Skeletal muscle satellite cell (primary cell): Measurements from ENCODE around the gene KDM6A.

ENCODE experiments used
- H3K27me3 ChIP-seq: 2 replicates; pipeline ENCODE4 v1.7.0; 2013; ENCODE audit warnings: low read length; ENCODE audit not compliant: control insufficient read depth, insufficient read depth
- H3K36me3 ChIP-seq: 2 replicates; pipeline ENCODE4 v1.7.0; 2013; ENCODE audit warnings: mild to moderate bottlenecking, control low read depth, low read length; ENCODE audit not compliant: insufficient read depth
- H3K4me1 ChIP-seq: 2 replicates; pipeline ENCODE4 v1.7.0; 2013; ENCODE audit warnings: low read length; ENCODE audit not compliant: control insufficient read depth, insufficient read depth
- H3K4me2 ChIP-seq: 2 replicates; pipeline ENCODE4 v1.7.0; 2013; ENCODE audit warnings: mild to moderate bottlenecking, low read length
- H3K4me3 ChIP-seq: 2 replicates; pipeline ENCODE4 v1.7.0; 2013; ENCODE audit warnings: low read length
- H3K9ac ChIP-seq: 2 replicates; pipeline ENCODE4 v1.7.0; 2013; ENCODE audit warnings: mild to moderate bottlenecking, low read depth, low read length, moderate library complexity
- H3K9me3 ChIP-seq: replicated peaks from 2 replicates; pipeline ENCODE4 v1.7.0; 2013; ENCODE audit warnings: mild to moderate bottlenecking, control low read depth, low read length

KDM6A gene

DNA sequence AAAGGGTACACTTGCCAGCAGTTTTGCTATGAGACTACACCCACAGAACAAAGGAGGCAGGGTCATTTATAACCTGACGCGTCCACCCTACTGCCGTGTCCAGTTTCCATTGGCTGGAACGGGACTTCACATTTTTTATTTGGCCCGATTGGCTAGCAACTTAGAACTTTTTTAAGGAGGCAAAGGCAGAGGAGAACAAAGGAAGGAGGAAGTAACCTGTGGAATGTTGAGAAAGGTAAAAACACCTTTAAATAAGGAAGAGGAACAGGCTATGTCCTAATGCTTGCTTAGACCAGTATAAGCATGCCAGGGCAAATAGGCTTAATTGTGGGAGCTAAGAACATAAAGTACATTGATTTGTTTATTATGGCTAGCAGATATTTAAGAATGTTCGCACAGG, 18.7 kb downstream of the KDM6A start:
- H3K9ac ChIP-seq, result no peak overlapping the region
- no peak overlapping the region for H3K4me3 ChIP-seq
- H3K4me1 ChIP-seq, result no peaks in the 10 kb centered on the region
- H3K9me3 ChIP-seq, result no peaks in the 10 kb centered on the region
- H3K4me2 ChIP-seq, result no peak overlapping the region
- no peaks in the 10 kb centered on the region for H3K36me3 ChIP-seq
- no peaks in the 10 kb centered on the region for H3K27me3 ChIP-seq

DNA sequence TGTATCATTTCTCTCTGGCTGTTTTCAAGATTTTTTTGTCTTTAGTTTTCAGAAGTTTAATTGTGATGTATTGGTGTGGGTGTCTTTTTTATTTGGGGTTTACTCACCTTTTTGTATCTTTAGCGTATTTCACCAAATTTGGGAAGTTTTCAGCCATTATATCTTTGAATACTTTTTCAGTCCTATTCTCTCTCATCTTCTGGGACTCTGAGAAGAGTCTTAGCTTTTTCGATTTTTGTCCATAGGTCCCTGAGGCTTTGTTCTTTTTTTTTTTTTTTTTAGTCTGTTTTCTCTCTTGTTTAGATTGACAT, 23.8 kb downstream of the KDM6A start:
- Histone ChIP-seq H3K4me2 (no peak overlapping the region), H3K4me1 (no peaks in the 10 kb centered on the region), H3K36me3 (no peaks in the 10 kb centered on the region), H3K9me3 (no peaks in the 10 kb centered on the region), H3K9ac (no peak overlapping the region), H3K4me3 (no peak overlapping the region), H3K27me3 (no peaks in the 10 kb centered on the region)

DNA sequence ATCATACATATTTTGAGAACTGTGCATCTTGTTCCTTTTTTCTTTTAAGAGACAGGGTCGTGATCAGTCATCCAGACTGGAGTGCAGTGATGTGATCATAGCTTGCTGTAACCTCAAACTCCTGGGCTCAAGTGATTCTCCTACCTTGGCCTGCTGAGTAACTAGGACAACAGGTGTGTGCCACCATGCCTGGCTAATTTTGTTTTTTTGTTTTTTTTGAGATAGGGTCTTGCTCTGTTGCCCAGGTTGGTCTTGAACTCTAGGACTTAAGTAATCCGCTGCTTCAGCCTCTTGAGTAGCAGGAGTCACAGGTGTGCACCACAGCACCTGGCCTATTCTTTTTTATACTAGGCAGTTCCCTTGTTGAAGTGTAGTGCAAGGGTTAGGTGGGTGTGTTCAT, 24.6 kb downstream of the KDM6A start:
- H3K36me3 ChIP-seq, result no peaks in the 10 kb centered on the region
- H3K4me3 ChIP-seq, result no peak overlapping the region
- no peak overlapping the region for H3K9ac ChIP-seq
- no peaks in the 10 kb centered on the region for H3K4me1 ChIP-seq
- no peak overlapping the region for H3K4me2 ChIP-seq
- H3K27me3 ChIP-seq, result no peaks in the 10 kb centered on the region
- no peaks in the 10 kb centered on the region for H3K9me3 ChIP-seq

DNA sequence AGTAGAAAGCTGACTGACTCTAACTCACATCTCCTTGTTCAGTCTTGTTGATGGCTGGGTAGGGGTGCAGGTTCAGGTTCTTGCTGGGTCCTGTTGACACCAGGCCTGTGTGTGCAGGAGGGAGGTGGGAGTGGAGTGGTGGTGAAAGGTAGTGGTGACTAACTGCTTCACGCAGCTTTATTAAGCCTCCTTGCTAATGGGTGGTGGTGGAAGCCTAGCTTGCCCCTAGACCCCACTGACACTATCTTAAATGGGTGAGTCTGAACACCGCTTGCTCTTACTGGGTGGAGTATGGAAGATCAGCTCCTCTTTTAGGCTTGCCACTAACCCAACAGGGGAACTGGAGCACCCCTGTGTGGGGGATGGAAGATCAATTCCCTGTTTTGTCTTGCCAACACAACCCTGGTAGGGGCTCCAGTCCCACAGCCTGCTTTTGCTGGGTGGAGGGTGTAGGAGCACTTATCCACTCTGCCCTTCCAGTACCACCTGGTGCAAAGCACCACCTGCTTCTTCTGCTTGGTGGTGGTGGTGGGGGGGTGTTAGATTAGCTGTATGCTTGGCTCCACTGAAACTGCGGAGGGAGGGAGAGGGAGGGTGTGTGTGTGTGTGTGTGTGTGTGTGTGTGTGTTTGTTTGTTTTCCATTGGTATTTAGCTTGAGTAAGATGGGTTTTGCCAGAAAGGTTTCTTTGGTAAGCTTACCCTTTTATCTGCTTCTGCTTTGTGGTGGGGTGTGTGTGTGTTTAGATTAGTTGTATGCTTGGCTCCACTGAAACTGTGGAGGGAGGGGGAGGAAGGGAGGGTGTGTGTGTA, 25.6 kb downstream of the KDM6A start:
- Histone ChIP-seq H3K4me1 (no peaks in the 10 kb centered on the region), H3K36me3 (no peaks in the 10 kb centered on the region), H3K27me3 (no peaks in the 10 kb centered on the region), H3K9ac (no peak overlapping the region), H3K9me3 (peaks cover 4% of the 10 kb centered on the region), H3K4me2 (no peak overlapping the region), H3K4me3 (no peak overlapping the region)

DNA sequence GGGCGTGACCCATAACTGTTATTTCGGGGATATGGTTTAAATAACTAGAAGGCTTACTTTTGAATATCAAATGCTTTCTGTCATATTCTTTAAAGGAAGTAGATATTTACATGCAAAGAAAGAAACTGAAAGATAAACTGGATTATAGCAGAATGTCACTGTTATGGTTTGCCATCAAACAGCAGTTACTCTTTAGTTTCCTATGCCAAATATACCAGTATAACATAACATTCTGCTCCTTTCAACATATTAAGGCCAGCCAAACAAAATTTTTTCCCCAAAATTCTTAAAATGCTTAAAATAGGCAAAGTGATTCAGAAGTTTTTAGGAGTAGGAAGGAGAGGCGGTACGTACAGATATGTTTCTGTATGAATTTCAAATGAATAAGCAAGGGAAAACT, 27.0 kb downstream of the KDM6A start:
- Histone ChIP-seq H3K27me3 (no peaks in the 10 kb centered on the region), H3K4me1 (peaks cover 5% of the 10 kb centered on the region), H3K4me3 (no peak overlapping the region), H3K4me2 (no peak overlapping the region), H3K9ac (no peak overlapping the region), H3K36me3 (no peaks in the 10 kb centered on the region), H3K9me3 (peaks cover 4% of the 10 kb centered on the region)

DNA sequence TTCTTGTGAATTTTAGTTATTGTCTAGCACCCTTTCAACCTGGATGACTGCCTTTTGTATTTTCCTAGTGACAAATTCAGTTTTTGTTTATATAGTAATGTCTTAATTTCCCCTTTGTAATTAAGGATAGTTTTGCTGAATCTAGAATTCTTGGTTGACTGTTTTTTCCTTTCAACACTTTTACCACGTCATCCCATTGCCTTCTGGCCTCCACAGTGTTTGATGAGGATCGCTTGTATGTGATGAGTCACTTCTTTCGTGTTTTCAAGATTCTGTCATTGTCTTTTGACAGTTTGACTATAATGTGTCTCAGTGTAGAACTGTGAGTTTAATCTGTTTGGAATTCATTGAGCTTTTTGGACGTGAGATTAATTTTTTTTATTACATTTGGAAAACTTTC, 30.1 kb downstream of the KDM6A start:
- H3K4me2 ChIP-seq, result no peak overlapping the region
- H3K4me1 ChIP-seq, result peaks cover 8% of the 10 kb centered on the region
- no peak overlapping the region for H3K9ac ChIP-seq
- H3K27me3 ChIP-seq, result no peaks in the 10 kb centered on the region
- no peaks in the 10 kb centered on the region for H3K36me3 ChIP-seq
- no peak overlapping the region for H3K4me3 ChIP-seq
- H3K9me3 ChIP-seq, result peaks cover 4% of the 10 kb centered on the region

DNA sequence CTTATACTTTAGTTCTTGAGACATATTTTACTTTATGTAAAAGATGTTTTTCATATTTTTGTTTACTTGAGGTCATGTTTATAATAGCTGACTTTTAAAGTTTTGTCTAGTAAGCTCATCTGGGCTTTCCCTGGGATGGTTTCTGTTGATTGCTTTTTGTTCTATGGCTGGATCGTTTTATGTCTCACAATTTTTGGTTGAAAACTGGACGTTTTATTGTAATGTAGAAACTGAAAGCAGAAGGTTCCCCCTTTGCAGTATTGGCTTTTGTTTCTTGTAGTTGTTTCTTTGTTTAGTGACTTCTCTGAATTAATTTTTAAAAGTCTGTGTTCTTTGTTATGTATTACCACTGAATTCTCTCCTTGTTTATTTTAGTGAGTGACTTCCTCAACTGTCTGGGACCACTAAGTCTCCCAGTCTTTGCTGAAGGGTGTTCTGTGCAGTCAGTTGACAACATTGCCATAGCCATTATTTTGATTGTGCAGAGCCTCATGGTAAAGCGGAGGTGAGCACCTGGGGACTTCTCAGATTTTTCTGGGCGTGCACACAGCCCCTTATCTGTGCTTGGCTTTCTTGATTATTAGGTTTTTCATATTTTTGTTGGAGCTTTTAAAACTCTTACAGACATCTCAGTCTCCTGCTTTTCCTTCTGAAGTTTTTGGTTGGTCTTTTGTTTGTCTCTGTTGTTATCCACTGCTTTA, 31.0 kb downstream of the KDM6A start:
- Histone ChIP-seq H3K4me1 (peaks cover 12% of the 10 kb centered on the region), H3K4me2 (no peak overlapping the region), H3K4me3 (no peak overlapping the region), H3K27me3 (no peaks in the 10 kb centered on the region), H3K9me3 (peaks cover 4% of the 10 kb centered on the region), H3K9ac (no peak overlapping the region), H3K36me3 (no peaks in the 10 kb centered on the region)

DNA sequence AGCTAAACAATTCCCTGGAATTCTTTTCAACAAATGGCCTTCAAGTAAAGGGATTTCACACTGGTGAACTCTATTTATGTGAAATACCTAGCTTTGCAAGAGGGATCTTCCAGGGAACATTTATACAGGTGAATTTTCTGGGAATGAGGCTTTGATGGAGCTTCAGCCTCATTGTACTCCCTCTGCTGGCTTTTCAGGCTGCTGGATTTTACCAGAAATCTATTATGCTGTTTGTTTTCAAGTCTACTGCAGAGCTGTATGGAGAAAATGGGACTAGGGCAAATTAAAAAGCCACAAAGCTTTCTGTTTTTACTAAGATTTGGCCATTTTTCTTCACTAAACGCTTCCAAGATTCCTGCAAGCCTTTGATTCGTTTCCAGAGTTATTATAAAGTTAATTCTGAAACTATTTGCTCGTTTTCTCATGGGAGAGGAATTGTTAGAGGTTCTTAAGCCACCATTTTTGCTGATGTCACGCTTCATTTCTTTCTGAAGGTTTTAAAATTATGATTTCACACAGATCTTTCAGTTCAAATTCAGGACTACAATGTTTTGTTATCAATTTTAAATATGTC, 31.6 kb downstream of the KDM6A start:
- Histone ChIP-seq H3K9ac (no peak overlapping the region), H3K27me3 (no peaks in the 10 kb centered on the region), H3K4me2 (no peak overlapping the region), H3K36me3 (no peaks in the 10 kb centered on the region), H3K4me1 (peaks cover 12% of the 10 kb centered on the region), H3K9me3 (peaks cover 4% of the 10 kb centered on the region), H3K4me3 (no peak overlapping the region)

DNA sequence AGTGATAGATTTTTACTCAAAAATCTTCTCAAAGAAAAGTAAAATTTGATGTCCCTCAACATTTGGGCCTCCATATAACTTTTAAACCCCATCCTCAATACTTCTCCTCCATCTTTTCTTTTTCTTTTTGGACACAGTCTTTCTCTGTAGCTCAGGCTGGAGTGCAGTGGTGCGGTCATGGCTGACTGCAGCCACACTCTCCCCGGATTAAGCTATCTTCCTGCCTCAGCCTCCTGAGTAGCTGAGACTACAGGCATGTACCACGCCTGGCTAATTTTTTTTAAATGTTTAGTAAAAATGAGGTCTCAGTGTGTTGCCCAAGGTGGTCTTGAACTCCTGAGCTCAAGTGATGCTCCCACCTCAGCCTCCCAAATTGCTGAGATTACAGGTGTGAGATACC, 33.1 kb downstream of the KDM6A start:
- no peak overlapping the region for H3K4me2 ChIP-seq
- H3K27me3 ChIP-seq, result no peaks in the 10 kb centered on the region
- no peaks in the 10 kb centered on the region for H3K36me3 ChIP-seq
- H3K9me3 ChIP-seq, result peaks cover 4% of the 10 kb centered on the region
- no peak overlapping the region for H3K4me3 ChIP-seq
- no peak overlapping the region for H3K9ac ChIP-seq
- H3K4me1 ChIP-seq, result peaks cover 12% of the 10 kb centered on the region

DNA sequence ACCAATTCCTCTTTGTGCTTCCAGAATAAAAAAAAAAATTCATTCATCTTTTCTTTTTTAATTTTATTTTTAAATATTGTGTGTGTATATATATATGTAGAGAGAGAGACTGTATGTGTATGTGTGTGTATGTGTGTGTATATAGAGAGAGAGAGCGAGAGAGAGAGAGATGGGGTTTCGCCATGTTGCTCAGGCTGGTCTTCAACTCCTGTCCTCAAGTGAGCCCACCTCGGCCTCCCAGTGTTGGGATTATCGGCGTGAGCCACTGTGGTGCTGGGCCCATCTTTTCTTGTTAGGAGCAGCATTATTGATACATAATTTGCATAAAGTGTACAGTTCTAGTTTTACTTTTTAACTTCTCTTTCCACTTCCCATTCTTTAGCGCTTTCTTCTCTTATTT, 33.6 kb downstream of the KDM6A start:
- H3K9me3 ChIP-seq, result peaks cover 4% of the 10 kb centered on the region
- H3K36me3 ChIP-seq, result no peaks in the 10 kb centered on the region
- no peak overlapping the region for H3K4me2 ChIP-seq
- no peak overlapping the region for H3K4me3 ChIP-seq
- H3K4me1 ChIP-seq, result peaks cover 12% of the 10 kb centered on the region
- H3K27me3 ChIP-seq, result no peaks in the 10 kb centered on the region
- H3K9ac ChIP-seq, result no peak overlapping the region

DNA sequence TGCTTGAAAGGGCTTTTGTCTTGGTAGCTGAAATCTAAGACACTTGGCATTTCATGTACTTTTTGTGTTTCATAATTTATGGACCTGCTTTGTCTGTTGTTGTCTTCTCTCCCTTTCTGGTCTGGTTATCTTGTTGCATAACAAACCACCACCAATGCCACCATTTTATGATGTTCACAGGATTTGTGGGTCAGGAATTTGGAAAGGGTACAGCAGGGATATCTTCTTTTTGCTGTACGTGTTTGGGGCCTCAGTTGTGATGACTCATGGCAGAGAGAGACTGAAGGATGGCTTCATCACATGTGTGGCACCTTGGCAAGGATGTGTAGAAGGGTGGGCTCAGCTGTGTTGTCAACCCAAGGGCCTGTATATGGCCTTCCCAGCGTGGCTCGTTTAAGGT, 35.2 kb downstream of the KDM6A start:
- Histone ChIP-seq H3K36me3 (no peaks in the 10 kb centered on the region), H3K4me1 (peaks cover 12% of the 10 kb centered on the region), H3K4me2 (no peak overlapping the region), H3K4me3 (no peak overlapping the region), H3K9me3 (no peaks in the 10 kb centered on the region), H3K9ac (no peak overlapping the region), H3K27me3 (no peaks in the 10 kb centered on the region)

DNA sequence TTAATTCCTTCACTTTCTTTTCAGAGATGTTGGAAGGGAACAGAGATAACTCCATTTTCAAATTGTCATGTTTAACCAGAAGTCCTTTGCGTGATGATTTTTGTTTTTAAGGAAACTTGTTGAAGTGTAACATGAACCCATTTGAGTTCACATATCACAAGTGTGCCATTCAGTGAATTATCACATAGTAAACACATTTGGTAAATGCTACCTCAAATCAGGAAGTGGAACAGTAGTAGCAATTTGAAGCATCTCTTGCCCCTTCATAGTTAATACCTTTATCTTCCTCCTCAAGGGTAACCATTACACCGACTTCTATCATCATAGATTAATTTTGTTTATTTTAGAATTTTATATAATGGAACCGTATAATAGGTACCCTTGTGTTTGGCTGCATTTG, 35.8 kb downstream of the KDM6A start:
- H3K9ac ChIP-seq, result no peak overlapping the region
- H3K27me3 ChIP-seq, result no peaks in the 10 kb centered on the region
- H3K36me3 ChIP-seq, result no peaks in the 10 kb centered on the region
- H3K4me3 ChIP-seq, result no peak overlapping the region
- H3K9me3 ChIP-seq, result no peaks in the 10 kb centered on the region
- peaks cover 12% of the 10 kb centered on the region for H3K4me1 ChIP-seq
- no peak overlapping the region for H3K4me2 ChIP-seq
